ENCODE results near the gene COL23A1.
"Not testable (repeated sequence)": the region's sequence is repeated elsewhere in the genome, so short reads cannot be mapped to it uniquely, and the experiment has no call there.

Gene COL23A1

GRCh38 chr5:178271726-178272479, 318.3 kb downstream of the COL23A1 start:
- DNase-seq (ENCODE audit: low read depth, low spot score): no peak

- DNase-seq (ENCODE audit: low read depth, low spot score): no peak
Measured at GRCh38 chr5:178271231-178271630, 319.0 kb downstream of the COL23A1 start.

- no peak for DNase-seq (ENCODE audit: low read depth, low spot score)
Measured at GRCh38 chr5:178269499-178269898, 320.7 kb downstream of the COL23A1 start.

- no peak for DNase-seq (ENCODE audit: low read depth, low spot score)
Measured at GRCh38 chr5:178267876-178268275, 322.3 kb downstream of the COL23A1 start.

GRCh38 chr5:178267245-178267644, 322.9 kb downstream of the COL23A1 start:
- no peak for DNase-seq (ENCODE audit: low read depth, low spot score)

- no peak for DNase-seq (ENCODE audit: low read depth, low spot score)
Measured at GRCh38 chr5:178266581-178266980, 323.6 kb downstream of the COL23A1 start.

- no peak for DNase-seq (ENCODE audit: low read depth, low spot score)
Measured at GRCh38 chr5:178265746-178266145, 324.4 kb downstream of the COL23A1 start.

GRCh38 chr5:178264044-178264443, 326.1 kb downstream of the COL23A1 start:
- no peak for DNase-seq (ENCODE audit: low read depth, low spot score)

- no peak for DNase-seq (ENCODE audit: low read depth, low spot score)
Measured at GRCh38 chr5:178261666-178262600, 328.3 kb downstream of the COL23A1 start.

- no peak for DNase-seq (ENCODE audit: low read depth, low spot score)
Measured at GRCh38 chr5:178259623-178260536, 330.3 kb downstream of the COL23A1 start.

- no peak for DNase-seq (ENCODE audit: low read depth, low spot score)
Measured at GRCh38 chr5:178257650-178258049, 332.5 kb downstream of the COL23A1 start.

GRCh38 chr5:178256746-178257145, 333.4 kb downstream of the COL23A1 start:
- DNase-seq (ENCODE audit: low read depth, low spot score): no peak

- not testable (repeated sequence) for DNase-seq (ENCODE audit: low read depth, low spot score)
Measured at GRCh38 chr5:178253632-178254031, 336.6 kb downstream of the COL23A1 start.

- DNase-seq (ENCODE audit: low read depth, low spot score): no peak
Measured at GRCh38 chr5:178252258-178252657, 337.9 kb downstream of the COL23A1 start.

GRCh38 chr5:178250263-178250662, 339.9 kb downstream of the COL23A1 start:
- DNase-seq (ENCODE audit: low read depth, low spot score): no peak

- no peak for DNase-seq (ENCODE audit: low read depth, low spot score)
Measured at GRCh38 chr5:178249191-178249989, 340.8 kb downstream of the COL23A1 start.

GRCh38 chr5:178248750-178249149, 341.4 kb downstream of the COL23A1 start:
- DNase-seq (ENCODE audit: low read depth, low spot score): no peak

- DNase-seq (ENCODE audit: low read depth, low spot score): no peak
Measured at GRCh38 chr5:178247481-178248456, 342.4 kb downstream of the COL23A1 start.

- no peak for DNase-seq (ENCODE audit: low read depth, low spot score)
Measured at GRCh38 chr5:178246624-178247279, 343.4 kb downstream of the COL23A1 start.

All from iPS DF 19.7 (cell line).